Measurements from ENCODE around the gene TTLL13. TPM values are rescaled to one million over a fixed set of nuclear protein-coding genes. Genes with fewer than 3 reads are reported as not detected.
A peak's percentile ranks its signal among the peaks of the same experiment; 100 is the strongest.
"Not testable (repeated sequence)": the region's sequence is repeated elsewhere in the genome, so short reads cannot be mapped to it uniquely, and the experiment has no call there.

Gene TTLL13
- total RNA-seq, 1 experiment from 2014 or later: 0.06 TPM

GRCh38 chr15:90287101-90287500 lies 37.7 kb downstream of the TTLL13 start:
- DNase-seq (ENCODE audit: low read depth): no peak

DNA sequence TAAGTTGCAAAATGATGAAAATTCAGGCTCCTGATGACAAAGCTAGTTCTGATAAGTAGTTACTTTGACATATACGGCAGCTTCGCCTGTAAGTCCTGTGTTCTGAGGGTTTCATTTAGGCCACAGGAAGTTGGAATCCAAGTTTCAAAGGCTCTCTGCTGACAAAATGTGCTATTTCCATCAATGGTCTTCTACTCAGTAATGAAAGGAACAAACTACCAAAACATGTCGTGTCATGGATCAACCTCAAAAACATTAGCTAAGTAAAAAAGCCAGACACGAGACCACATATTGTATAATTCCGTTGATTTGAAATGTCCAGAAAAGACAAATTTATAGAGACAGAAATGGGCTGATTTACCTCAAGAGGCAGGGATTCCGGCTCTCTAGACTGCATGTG lies 38.6 kb downstream of the TTLL13 start:
- DNase-seq (ENCODE audit: low read depth): no peak

DNA sequence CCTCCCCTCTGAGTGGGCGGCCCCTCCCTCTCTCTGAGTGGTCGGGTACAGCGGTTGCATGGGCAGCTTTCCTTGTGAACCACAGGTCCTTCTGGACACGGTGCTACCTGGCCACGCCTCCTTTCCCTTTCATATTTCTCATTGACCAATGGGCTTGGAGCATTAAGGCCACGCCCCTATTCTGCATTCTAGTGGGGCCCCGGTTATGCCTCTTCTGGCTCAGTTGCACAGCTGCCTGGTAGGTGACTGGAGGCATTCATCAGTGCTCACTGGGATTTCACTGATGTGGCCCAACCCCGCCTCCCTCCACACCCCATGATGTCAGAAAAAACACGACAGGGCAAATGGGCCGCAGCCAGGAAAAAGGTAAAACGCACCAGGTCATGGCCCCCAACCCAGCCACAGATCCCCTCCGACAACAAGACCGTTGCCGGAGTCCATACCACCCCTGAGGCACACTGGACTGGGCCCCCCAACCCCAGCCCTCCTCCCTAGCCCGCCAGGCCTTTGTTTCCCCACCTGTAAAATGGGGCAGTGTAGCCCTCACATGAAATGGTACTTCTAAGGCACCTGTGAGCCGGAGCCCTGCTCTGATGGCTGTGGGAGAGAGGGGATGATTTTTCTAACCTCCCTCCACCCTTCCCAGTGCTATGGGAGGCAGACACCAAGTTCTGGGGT lies 42.5 kb downstream of the TTLL13 start:
- DNase-seq (ENCODE audit: low read depth): peak; percentile 50

DNA sequence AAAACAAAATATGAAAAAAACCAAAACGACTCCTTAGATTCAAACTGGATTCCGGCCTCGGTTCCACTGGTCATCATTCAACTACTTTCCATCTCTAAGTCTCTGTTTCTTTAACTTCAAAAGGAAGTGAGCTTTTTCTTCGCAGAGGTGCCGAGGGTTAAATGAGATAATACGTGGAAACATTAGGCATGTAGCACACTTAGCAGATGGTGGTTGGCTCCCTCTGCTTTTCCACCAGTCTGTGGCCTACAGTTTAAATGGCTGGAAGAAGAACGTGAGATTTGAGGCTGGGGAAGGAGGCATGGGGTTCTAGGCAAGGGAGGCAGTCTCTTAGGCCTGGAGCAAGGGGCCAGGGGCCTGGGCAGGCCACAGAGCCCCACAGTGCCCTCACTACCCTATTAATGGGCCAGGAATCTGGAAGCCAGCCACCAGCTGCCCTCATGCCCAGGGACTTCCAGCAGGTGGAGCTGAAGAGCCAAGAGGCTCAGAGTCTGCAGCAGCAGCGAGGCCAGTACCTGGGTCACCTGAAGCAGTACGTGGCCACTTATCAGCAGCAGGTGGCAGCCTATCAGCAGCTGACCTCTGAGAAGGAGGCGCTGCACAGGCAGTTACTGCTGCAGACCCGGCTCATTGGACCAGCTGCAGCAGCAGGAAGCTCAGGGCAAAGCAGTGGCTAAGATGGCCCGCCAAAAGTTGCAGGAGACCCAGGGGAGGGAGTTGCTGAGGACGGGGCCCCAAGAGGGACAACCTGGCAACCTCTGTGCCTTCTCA lies 43.9 kb downstream of the TTLL13 start:
- peak; percentile 67 for DNase-seq (ENCODE audit: low read depth)

DNA sequence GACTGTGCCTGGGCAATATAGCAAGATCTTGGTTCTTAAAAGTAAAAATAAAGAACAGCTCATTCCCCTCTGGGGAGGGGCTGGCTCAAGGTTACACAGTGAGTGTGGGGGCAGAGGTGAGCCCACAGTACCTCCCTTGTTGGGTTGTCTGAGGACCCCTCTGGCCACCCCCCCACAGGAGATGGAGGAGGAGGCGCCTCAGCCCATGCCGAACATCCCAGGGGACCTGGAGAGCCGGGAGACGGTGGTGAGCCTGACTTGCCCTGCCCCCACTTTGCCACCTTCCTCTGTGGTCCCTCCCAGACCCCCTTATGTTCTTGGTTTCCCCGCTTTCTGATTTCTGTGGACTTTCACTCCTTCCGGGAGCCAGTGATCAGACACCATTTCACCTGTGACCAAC lies 44.8 kb downstream of the TTLL13 start:
- DNase-seq (ENCODE audit: low read depth): no peak

DNA sequence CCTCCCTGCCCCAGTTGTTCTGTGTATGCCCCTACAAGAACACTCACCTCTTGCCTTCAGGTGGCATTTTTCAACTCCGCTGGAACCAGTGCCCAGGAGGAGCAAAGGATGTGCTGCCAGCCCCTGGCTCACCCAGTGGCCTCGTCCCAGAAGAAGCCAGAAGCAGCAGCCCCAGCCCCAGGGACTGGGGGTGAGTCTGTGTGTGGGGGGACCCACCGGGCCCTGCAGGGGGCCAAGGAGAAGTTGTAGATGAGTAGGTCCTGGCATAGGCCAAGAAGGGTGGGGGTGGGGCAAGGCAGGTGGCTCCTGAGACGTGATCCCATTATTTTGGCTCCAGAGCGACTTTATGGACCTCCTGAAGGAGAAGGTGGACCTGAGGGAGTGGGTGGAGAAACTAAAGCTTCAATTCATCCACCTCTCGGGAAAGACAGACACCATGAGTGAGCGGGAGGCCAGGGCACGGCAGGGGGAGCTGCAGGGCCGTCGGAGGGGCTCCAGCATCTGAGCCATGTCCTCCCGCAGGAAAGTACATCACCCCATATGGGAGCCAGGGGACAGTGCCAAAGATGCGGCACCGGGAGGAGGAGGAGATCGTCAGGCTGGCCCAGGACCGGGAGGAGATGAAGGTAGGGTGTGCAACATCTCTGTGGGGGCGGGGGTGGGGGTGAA lies 45.4 kb downstream of the TTLL13 start:
- DNase-seq (ENCODE audit: low read depth): no peak

GRCh38 chr15:90295270-90295648 lies 45.9 kb downstream of the TTLL13 start:
- no peak for DNase-seq (ENCODE audit: low read depth)

DNA sequence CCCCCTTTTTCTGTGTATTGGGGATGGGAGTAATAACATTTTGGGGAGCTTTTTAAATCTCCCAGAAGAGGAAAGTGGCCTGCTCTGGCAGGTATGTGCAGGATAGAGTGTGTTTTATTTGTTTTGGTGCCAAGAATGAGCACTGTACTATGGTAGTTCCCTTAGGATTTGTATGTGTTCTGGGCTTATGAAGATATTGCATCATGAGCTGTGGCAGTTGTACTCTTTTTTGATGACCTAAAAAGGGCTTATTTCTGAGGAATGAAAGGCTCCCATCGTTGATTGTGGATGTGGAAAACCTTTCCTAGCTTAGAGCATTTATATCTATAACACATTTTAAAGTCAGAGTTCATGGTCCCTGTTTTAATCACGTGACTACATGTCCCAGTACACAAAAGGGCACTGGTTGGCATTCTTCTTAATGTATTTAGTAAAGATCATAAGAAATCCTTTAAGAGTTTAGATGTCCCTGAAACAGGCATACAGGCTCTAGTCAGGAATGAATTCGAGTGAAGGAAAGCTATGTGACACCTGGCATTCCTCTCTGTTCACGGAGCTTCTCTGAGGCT lies 47.0 kb downstream of the TTLL13 start:
- not testable (repeated sequence) for DNase-seq (ENCODE audit: low read depth)

- DNase-seq (ENCODE audit: low read depth): no peak
Observed at GRCh38 chr15:90297021-90297420, 47.7 kb downstream of the TTLL13 start.

DNA sequence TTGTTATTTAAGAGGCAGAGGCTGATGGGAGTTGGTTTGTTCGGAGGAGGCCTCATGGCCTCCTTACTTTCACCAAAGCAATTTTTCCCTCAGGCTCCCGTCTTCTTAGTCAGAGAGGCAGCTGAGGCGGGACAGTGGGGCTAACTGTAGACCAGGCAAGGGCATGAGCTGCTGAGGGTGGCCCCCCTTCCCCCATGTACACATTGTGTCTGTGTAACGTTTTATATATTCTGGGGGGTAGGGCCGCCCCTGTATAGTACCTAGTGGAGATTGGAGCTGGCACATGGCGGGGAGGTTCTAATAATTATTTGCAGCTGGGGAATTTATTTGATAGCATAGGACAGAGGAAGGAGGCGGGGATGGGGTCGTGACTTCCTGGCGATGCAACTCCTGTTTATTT lies 51.2 kb downstream of the TTLL13 start:
- DNase-seq (ENCODE audit: low read depth): no peak

DNA sequence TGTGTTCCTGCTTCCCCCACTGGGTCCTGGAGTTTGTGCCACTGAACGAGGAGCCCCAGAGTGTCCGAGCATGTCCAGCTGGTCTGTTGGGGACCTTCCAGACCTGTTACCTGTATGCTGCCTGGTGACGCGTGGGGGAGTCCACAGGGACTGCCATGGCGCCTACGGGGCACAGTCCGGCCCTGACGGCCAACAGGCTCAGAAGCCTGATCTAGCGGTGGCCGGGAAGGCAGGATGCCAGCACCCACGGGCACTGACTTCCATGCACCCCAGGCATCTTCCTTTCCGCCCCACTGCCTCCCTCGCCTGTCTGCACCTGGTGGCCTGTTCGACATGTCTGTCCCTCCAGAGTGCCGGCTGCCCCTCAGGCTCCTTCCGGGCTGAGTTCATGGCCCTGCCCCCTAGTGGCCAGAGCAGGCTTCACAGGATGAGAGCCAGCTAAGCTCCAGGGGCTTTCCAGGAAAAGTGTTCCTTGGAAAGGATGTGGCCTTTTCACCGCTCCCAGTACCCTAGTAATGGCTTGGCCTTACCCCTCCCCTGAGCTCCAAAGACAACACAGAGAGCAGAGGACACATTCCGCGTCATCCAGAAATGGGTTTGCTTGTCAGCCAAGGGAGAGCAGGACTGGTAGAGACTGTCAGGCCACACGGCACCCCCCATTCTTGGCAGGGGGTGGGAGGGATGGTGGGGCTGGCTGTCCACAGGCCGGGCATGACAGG lies 51.8 kb downstream of the TTLL13 start:
- peak; percentile 75 for DNase-seq (ENCODE audit: low read depth)

- no peak for DNase-seq (ENCODE audit: low read depth)
Observed at GRCh38 chr15:90301707-90302300, 52.4 kb downstream of the TTLL13 start.

DNA sequence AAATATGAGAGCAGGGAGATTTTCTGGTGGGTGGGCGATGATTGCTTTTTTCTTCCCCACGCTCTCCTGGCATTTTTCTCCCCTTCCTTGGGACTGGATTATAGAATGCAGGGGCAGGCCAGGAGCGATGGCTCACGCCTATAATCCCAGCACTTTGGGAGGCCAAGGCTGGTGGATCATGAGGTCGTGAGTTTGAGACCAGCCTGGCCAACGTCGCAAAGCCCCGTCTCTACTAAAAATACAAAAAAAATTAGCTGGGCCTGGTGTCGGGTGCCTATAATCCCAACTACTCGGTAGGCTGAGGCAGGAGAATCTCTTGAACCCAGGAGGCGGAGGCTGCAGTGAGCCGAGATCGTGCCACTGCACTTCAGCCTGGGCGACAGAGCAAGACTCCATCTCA lies 56.0 kb downstream of the TTLL13 start:
- DNase-seq (ENCODE audit: low read depth): not testable (repeated sequence)

DNA sequence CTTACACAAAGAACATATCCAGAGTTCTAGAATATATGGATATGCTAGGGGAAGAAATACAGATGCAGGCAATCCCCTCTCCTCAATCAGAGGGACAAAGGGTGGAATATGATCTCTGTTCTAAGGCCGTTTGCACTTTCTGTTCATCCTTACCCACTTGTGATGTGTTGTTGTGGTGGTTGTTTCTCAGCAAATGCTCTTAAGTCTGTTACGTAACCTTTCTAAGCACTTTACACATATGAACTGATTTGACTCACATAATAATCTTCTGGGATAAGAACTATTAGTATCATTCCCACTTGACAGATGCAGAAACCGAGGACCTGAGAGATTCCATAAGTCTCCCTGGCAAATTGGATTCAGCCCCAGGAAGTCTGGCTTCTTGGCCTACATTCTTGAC lies 56.6 kb downstream of the TTLL13 start:
- DNase-seq (ENCODE audit: low read depth): no peak

- no peak for DNase-seq (ENCODE audit: low read depth)
Observed at GRCh38 chr15:90306560-90306959, 57.2 kb downstream of the TTLL13 start.

- no peak for DNase-seq (ENCODE audit: low read depth)
Observed at GRCh38 chr15:90307661-90308060, 58.3 kb downstream of the TTLL13 start.

DNA sequence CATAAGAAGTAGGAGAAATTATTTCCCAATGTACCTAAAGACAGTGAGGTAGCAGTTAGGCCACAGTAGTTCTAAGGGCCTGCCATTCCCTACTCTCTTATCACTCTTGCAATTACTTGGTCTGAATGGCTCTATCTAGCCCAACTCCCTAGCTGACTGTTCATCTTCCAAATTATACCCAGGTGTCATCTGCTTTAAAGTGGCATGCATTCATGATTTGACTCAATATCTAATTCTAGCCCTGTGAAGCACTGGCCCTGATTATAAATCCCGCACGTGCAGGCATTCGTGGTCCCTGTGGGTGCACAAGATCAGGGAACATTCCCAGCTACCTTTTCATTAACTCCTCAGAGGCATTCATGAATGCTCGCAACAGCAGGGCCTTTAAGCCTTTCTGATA lies 59.7 kb downstream of the TTLL13 start:
- no peak for DNase-seq (ENCODE audit: low read depth)
